Medulla oblongata (tissue), 1 donor: ENCODE results near the gene ATXN3.
A peak's percentile ranks its signal among the peaks of the same experiment; 100 is the strongest.

Source experiments
- DNase-seq: peaks from one replicate; pipeline ENCODE4 v3.0.0-alpha.2; 2015; ENCODE audit errors: extremely low spot score

The ATXN3 gene

GRCh38 chr14:92106143-92106926 lies at the start of gene ATXN3:
ATXN3 (minus strand) TSS chr14:92106582; CDS start chr14:92106552, 30 bp downstream.
- peak; percentile 98 for DNase-seq

GRCh38 chr14:92154283-92154942 lies 48.0 kb upstream of the ATXN3 start:
- DNase-seq: no peak

DNA sequence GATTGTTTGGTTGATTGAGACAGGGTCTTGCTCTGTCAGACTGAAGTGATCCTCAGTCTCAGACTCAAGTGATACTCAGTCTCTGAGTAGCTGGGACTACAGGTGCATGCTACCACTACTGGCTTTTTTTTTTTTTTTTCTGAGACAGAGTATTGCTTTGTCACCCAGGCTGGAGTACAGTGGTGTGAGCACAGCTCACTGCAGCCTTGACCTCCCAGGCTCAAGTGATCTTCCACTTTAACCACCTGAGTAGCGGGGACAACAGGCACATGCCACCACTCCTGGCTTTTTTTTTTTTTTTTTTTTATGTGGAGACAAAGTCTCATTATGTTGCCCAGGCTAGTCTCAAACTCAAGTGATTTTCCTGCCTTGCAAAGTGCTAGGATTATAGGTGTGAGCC lies 47.2 kb upstream of the ATXN3 start:
- no peak for DNase-seq

DNA sequence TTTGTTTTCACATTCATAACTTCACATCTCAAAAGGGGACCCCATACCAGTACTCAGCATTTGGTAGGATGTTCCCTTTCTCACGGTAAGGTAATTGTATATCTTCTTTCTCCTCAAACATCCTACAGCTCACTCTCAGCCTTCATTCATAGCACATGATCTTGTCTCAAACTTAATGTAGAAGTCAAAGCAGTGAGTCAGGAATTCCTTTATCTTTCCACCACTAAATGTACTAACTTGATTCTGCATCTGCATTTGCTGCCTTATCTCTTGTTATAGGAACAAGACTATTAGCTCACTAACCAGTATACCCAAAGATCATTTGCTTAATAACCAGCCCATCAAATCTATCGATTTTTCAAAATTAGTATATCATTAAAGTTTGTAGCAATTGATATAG lies 38.3 kb upstream of the ATXN3 start:
- no peak for DNase-seq

DNA sequence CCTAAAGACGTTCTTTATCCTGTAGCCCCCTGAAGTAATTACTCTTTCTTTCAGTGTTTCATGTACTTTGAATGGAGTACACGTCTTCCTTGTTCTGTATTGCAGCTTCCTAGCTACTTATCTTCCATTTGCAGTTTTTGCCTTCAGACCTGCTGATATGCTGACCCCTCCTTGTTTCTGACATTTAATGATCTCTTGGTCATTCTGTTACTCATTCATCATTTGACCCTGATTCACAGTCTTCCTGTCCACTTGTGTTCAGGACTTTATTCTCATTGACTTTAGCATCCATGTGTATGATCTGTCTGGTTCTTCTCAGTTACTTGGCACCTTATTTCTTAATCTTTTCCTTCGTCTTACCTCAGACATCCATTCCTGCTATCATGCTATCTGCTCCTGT lies 37.6 kb upstream of the ATXN3 start:
- DNase-seq: no peak

GRCh38 chr14:92143309-92143708 lies 36.9 kb upstream of the ATXN3 start:
- no peak for DNase-seq

DNA sequence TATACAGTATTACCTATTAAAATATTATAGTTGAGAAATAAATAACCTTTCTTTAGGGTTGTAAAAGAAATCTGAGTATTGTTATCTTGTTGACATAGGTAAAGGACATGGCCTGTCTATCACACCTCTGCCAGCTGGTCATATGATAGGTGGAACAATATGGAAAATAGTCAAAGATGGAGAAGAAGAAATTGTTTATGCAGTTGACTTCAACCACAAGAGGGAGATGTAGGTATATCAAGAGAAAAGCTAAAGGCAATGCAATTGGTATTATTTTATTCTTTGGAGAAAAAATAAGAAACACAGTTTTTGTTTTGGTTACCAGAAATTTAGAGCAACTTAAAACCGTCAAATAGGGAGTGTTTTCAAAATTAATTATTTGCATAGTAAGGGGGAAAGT lies 28.9 kb upstream of the ATXN3 start:
- peak; percentile 16 for DNase-seq

GRCh38 chr14:92134456-92134855 lies 28.1 kb upstream of the ATXN3 start:
- DNase-seq: no peak

- no peak for DNase-seq
These were observed 16.4 kb upstream of the ATXN3 start for GRCh38 chr14:92122761-92123160.

DNA sequence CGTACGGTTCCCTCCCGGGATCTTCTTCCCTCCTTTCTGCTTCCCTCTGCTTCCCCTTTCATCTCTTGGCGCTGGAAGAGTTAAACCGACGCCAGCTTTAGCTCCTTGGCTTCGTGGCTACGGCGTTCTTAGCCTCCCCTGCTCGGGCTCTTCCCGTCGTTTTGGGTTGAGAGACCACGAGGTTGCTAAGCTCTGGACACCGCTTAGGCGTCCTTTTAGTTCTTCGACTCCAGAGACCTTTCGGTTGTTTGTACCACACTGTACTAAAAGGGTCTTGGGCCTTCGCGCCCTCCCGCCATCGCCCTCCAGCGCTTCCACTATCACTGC lies 15.9 kb upstream of the ATXN3 start:
- DNase-seq: peak; percentile 52

DNA sequence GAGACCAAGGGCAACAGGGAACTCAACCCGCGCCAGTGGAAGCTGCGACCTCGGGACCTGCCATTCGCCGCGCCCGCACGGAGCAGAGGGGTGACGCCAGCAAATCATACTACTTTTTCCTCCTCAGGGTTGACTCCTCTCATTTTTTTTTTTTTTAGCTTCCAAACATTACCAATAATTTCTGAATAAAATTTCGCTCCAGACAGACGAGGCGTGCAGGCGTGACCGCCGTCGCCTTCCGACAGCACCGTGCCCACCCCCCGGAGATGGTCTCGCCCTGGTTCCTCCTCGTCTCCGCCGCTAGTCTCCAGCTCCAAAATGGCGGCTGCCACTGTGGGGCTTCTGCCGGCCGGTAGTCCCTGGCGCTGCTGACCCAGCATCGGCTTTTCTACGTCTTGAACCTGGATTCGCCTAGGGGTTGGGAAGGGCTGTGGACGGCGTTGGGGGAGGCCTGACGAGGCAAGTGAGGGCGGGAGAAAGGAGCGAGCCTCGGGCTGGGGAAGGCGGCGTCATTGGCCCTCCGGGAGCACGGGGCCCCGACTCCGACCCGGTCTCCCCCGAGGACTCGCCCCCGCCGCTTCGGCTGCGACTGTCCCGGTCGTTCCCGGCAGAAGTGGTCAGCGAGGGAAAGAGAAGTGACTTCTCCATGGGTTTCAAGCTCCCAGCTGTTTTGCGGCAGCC lies 15.4 kb upstream of the ATXN3 start, which contains the start of the genes CPSF2 and NDUFB1:
CPSF2 (plus strand) TSS at position 300 of the 681 bp plus-strand sequence. CDS start 9,016 bp downstream, outside the sequence.
NDUFB1 (minus strand) TSS at position 37 of the 681 bp plus-strand sequence. CDS start 4,069 bp downstream, outside the sequence.
- DNase-seq: peak; percentile 89

- DNase-seq: peak; percentile 53
These were observed 14.9 kb upstream of the ATXN3 start for GRCh38 chr14:92121207-92121669.

- no peak for DNase-seq
These were observed 3.1 kb upstream of the ATXN3 start for GRCh38 chr14:92109490-92109889.

- DNase-seq: no peak
These were observed 2.2 kb upstream of the ATXN3 start for GRCh38 chr14:92108345-92109254.

- DNase-seq: peak; percentile 72
These were observed 564 bp downstream of the ATXN3 start for GRCh38 chr14:92105893-92106142.

DNA sequence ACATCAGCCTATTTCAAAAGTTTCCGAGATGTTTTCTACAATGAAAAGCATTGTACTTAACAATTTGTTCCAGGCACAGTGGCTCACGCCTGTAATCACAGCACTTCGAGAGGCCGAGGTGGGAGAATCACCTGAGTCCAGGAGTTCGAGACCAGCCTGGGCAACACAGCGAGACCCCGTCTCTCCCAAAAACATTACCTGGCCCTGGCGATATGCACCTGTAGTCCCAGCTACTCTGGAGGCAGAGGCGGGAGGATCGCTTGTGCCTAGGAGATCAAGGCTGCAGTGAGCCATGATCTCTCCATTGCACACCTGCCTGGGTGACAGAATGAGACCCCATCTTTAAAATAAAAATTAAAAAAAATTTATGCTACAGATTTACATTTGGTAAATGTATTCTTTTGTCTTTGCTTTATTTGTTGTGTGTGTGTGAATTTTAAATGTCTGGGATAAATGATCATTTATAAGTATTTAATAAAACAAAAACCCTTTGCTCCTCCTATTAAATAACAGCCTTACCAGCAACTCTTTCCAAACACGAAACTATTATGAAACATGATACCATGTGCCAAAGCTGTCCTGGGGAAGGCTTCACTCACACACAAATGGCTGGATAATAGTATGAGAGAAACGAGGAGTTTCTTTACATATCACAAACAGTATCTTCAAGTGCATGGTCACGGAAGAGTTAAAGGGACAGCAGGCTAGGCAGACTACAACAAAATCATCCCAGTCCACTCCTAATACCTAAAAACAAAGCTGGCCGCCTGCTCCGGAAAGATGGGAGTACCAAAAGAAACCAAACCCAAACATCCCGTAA lies 1.1 kb downstream of the ATXN3 start:
- no peak for DNase-seq

DNA sequence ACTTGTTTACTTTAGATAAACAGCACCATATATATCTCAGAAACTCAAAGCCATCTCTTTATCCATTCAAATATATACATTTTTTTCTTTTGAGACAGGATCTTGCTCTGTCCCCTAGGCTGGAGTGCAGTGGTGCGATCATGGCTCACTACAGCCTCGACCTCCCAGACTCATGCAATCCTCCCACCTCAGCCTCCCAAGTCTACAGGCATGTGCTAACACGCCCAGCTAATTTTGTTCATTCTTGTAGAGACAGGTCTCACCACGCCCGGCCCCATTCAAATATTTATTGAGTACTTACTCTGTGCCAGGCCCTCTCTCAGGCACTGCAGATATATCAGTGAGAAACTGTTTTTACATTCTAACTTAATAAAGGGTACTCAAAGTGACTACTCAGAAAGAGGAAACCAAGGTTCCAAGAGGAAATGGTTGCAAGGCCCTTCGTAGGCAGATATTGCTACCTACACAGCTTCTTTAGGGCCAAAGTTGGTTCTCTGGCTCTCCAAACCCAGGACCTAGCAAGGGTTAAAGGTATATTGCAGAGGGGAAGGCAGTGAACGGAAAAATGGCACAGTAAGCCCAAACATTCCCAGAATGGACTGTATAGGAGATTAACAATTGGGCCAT lies 2.9 kb downstream of the ATXN3 start:
- DNase-seq: no peak

GRCh38 chr14:92099802-92100201 lies 6.6 kb downstream of the ATXN3 start:
- DNase-seq: no peak

- DNase-seq: no peak
These were observed 13.1 kb downstream of the ATXN3 start for GRCh38 chr14:92093320-92093719.

- no peak for DNase-seq
These were observed 17.9 kb downstream of the ATXN3 start for GRCh38 chr14:92088494-92088893.
